Activated T-helper 1 cell treated with anti-CD3 and anti-CD28 coated beads, Interleukin-12 subunit alpha, Interleukin-12 subunit beta, Interleukin-2, Interleukin-4 antibody, amounts not matched to agents 30 ng/mL and 10 ng/mL and 1 ng/mL, durations not matched to agents 14 hours and 24 hours and 36 hours (primary cell): Measurements from ENCODE around the gene PDK1. TPM values are rescaled to one million over a fixed set of nuclear protein-coding genes. Genes with fewer than 3 reads are reported as not detected.

Source experiments
- DNase-seq: peaks from one replicate; pipeline ENCODE4 v3.0.0; 2021; ENCODE audit warnings: low spot score
- H3K27ac Mint-ChIP-seq: one replicate; pipeline ENCODE4 v1.8.0; 2021; ENCODE audit warnings: mild to moderate bottlenecking, mixed read lengths
- H3K27me3 Mint-ChIP-seq: one replicate; pipeline ENCODE4 v1.8.0; 2022; ENCODE audit warnings: mild to moderate bottlenecking, moderate library complexity, mixed read lengths; ENCODE audit not compliant: insufficient read depth
- H3K36me3 Mint-ChIP-seq: one replicate; pipeline ENCODE4 v1.8.0; 2021; ENCODE audit warnings: low read depth, mixed read lengths
- H3K4me1 Mint-ChIP-seq: one replicate; pipeline ENCODE4 v1.8.0; 2021; ENCODE audit warnings: low read depth, mixed read lengths
- H3K4me3 Mint-ChIP-seq: one replicate; pipeline ENCODE4 v1.8.0; 2021; ENCODE audit warnings: mild to moderate bottlenecking, moderate library complexity, mixed read lengths
- H3K9me3 Mint-ChIP-seq: one replicate; pipeline ENCODE4 v1.8.0; 2021; ENCODE audit warnings: mixed read lengths
- intact Hi-C: fragments of 100-400 bp; cut with micrococcal nuclease; formaldehyde crosslinking; loops from one replicate; pipeline ENCODE4 v1.15.1; 2024
- total RNA-seq: library from RNA; stranded (reverse); gene quantifications from 2 replicates; pipeline ENCODE4 v1.2.3, GENCODE V29; 2022

PDK1 gene
- total RNA-seq, 1 donor from 2014 or later: 27.6 TPM

- Mint-ChIP-seq H3K27ac (no peak overlapping the region), H3K4me1 (peaks cover 7% of the 10 kb centered on the region), H3K36me3 (no peaks in the 10 kb centered on the region), H3K27me3 (no peaks in the 10 kb centered on the region), H3K4me3 (no peak overlapping the region), H3K9me3 (no peaks in the 10 kb centered on the region)
- no peak for DNase-seq
- intact Hi-C loops: no loop called here
Measured at GRCh38 chr2:172639256-172639655, 83.4 kb downstream of the PDK1 start.

GRCh38 chr2:172639823-172640222 is 83.9 kb downstream of the PDK1 start:
- no peak for DNase-seq
- Mint-ChIP-seq H3K36me3 (no peaks in the 10 kb centered on the region), H3K27ac (no peak overlapping the region), H3K4me3 (no peak overlapping the region), H3K27me3 (no peaks in the 10 kb centered on the region), H3K4me1 (peaks cover 7% of the 10 kb centered on the region), H3K9me3 (no peaks in the 10 kb centered on the region)
- intact Hi-C loops: no loop called here

GRCh38 chr2:172640389-172640788 is 84.5 kb downstream of the PDK1 start:
- Mint-ChIP-seq H3K9me3 (no peaks in the 10 kb centered on the region), H3K4me1 (peaks cover 7% of the 10 kb centered on the region), H3K27me3 (no peaks in the 10 kb centered on the region), H3K4me3 (no peak overlapping the region), H3K27ac (no peak overlapping the region), H3K36me3 (no peaks in the 10 kb centered on the region)
- intact Hi-C loops: no loop called here
- no peak for DNase-seq

- no peaks in the 10 kb centered on the region for H3K9me3 Mint-ChIP-seq
- DNase-seq: no peak
- no peaks in the 10 kb centered on the region for H3K27me3 Mint-ChIP-seq
- peaks cover 7% of the 10 kb centered on the region for H3K4me1 Mint-ChIP-seq
- no peaks in the 10 kb centered on the region for H3K36me3 Mint-ChIP-seq
- intact Hi-C loops: no loop called here
- no peak overlapping the region for H3K4me3 Mint-ChIP-seq
- no peak overlapping the region for H3K27ac Mint-ChIP-seq
Measured at GRCh38 chr2:172642301-172643020, 86.6 kb downstream of the PDK1 start.

GRCh38 chr2:172643142-172643541 is 87.3 kb downstream of the PDK1 start:
- H3K9me3 Mint-ChIP-seq: peaks cover 3% of the 10 kb centered on the region
- H3K27me3 Mint-ChIP-seq: no peaks in the 10 kb centered on the region
- H3K4me3 Mint-ChIP-seq: no peak overlapping the region
- H3K36me3 Mint-ChIP-seq: no peaks in the 10 kb centered on the region
- no peak overlapping the region for H3K27ac Mint-ChIP-seq
- peaks cover 7% of the 10 kb centered on the region for H3K4me1 Mint-ChIP-seq
- intact Hi-C loops: no loop called here
- DNase-seq: no peak

- Mint-ChIP-seq H3K36me3 (no peaks in the 10 kb centered on the region), H3K27me3 (no peaks in the 10 kb centered on the region), H3K9me3 (peaks cover 16% of the 10 kb centered on the region), H3K4me1 (no peaks in the 10 kb centered on the region), H3K4me3 (no peak overlapping the region), H3K27ac (no peak overlapping the region)
- DNase-seq: no peak
- intact Hi-C loops: no loop called here
Measured at GRCh38 chr2:172647439-172647838, 91.5 kb downstream of the PDK1 start.

GRCh38 chr2:172655091-172655837 is 99.4 kb downstream of the PDK1 start:
- H3K27me3 Mint-ChIP-seq: peaks cover 3% of the 10 kb centered on the region
- no peak overlapping the region for H3K4me3 Mint-ChIP-seq
- intact Hi-C loops: no loop called here
- H3K4me1 Mint-ChIP-seq: no peaks in the 10 kb centered on the region
- H3K36me3 Mint-ChIP-seq: no peaks in the 10 kb centered on the region
- no peak overlapping the region for H3K27ac Mint-ChIP-seq
- peaks cover 36% of the 10 kb centered on the region for H3K9me3 Mint-ChIP-seq
- DNase-seq: no peak

GRCh38 chr2:172655838-172656573 is 100.1 kb downstream of the PDK1 start:
- Mint-ChIP-seq H3K36me3 (no peaks in the 10 kb centered on the region), H3K9me3 (peaks cover 38% of the 10 kb centered on the region), H3K4me3 (no peak overlapping the region), H3K27me3 (peaks cover 3% of the 10 kb centered on the region), H3K27ac (no peak overlapping the region), H3K4me1 (no peaks in the 10 kb centered on the region)
- no peak for DNase-seq
- intact Hi-C loops: no loop called here

Other genes with a start within 250 kb of the PDK1 start
- gene ITGA6, start 128.5 kb upstream of the PDK1 start, total RNA-seq: 1.9 TPM in 2 replicates
- gene RAPGEF4, start 179.8 kb downstream of the PDK1 start, total RNA-seq: 0.31 and 0.42 TPM in 2 replicates